ENCODE results near the gene ELAVL4.
"Not testable (repeated sequence)": the region's sequence is repeated elsewhere in the genome, so short reads cannot be mapped to it uniquely, and the experiment has no call there.

ELAVL4 gene

DNA sequence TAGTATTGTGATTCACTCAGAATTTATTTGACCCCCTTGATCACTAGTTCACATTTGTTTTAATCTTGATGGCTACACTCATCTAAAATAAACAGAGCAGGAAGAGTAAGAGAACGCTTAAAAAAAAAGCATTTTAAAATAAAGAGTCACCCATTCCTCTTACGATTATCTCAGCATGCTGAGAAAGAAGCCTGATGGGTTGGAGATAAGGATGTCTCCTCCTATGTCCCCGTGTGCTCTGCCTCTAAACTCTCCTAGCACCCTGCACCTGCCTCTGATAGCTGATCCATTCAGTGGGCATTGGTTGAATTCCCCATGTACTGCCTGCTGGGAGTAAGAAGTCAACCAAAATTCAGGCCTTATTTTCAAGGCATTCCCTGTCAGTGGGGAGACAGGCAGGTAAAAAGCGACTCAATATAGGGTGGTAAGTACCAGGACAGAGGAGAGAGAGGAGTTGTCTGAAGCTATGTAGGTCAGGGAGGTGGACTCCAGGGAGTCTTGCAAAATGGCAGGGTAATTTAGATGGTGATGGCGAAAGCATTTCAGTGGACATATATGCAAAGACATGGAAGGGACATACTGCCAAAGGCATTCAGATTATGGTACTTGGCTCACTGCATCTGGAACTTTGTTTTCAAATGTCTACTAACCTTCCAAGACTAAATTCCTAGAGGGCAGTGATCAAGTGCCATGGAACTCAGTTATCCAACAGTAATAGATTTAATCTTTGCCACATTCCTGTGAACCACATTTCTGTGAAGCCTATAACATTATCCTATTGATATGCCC is 18.4 kb downstream of the ELAVL4 start:
- DNase-seq (ENCODE audit: low read depth): no peak

DNA sequence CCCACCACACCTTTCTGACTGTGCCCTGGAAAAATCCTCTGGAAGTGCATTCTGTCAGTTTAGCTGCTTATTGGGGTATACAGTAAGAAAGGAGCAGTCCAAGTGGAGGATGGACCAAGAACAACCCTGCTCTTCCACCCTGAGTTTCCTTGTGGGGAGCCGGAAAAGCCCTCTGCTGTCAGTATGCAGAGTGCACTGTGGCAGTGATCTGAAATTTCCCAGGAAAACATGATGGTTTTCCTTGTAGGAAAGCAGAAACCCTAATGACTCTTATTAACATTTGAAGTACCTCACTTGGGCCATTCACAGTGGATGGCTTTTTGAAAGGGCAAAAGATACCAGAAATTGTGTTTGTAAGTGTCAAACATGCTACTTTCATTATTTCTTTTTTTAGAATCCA is 20.5 kb downstream of the ELAVL4 start:
- DNase-seq (ENCODE audit: low read depth): no peak

DNA sequence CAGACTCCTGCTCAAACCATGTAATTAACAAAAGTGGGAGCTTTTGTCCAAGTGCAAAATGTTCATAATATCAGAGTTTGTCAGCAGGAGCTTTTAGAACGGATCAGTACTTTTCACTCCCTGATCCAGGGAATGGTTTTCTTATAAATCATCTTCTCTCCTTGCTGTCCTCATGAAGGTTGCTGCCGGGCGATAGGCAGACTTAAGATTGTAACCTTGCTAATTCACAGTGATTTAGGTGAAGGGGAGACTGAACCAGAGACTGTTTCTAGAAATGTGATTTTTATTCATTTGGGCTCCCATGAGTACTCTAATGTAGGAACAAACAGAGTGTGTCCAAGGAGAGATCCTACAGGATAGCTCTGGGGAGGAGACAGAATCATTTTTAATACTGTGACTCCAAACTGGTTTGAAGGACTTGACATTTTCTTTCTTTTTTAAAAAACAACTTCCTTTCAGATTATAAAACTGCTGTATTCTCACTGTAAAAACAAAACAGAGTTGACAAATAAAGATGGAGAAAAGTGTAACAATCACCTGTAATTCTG is 23.7 kb downstream of the ELAVL4 start:
- DNase-seq (ENCODE audit: low read depth): no peak

DNA sequence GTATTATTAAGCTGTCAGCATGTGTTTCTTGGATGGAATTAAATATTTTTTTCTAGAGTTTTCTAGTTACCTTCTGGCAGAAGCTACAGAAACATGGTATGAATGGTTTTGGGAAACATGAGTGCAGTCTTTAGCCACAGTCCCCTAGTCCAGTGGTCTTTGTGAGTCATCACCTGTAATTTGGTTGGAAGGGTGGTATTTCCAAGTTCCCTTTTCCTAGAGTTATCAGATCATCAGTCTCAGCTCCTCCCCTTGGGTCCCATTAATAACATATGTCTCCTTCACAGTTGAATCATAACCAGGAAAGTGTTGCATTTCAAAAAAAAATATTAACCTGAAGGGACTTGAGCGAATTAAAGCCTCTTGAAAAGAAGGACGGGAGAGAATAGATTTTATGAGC is 27.0 kb downstream of the ELAVL4 start:
- no peak for DNase-seq (ENCODE audit: low read depth)

DNA sequence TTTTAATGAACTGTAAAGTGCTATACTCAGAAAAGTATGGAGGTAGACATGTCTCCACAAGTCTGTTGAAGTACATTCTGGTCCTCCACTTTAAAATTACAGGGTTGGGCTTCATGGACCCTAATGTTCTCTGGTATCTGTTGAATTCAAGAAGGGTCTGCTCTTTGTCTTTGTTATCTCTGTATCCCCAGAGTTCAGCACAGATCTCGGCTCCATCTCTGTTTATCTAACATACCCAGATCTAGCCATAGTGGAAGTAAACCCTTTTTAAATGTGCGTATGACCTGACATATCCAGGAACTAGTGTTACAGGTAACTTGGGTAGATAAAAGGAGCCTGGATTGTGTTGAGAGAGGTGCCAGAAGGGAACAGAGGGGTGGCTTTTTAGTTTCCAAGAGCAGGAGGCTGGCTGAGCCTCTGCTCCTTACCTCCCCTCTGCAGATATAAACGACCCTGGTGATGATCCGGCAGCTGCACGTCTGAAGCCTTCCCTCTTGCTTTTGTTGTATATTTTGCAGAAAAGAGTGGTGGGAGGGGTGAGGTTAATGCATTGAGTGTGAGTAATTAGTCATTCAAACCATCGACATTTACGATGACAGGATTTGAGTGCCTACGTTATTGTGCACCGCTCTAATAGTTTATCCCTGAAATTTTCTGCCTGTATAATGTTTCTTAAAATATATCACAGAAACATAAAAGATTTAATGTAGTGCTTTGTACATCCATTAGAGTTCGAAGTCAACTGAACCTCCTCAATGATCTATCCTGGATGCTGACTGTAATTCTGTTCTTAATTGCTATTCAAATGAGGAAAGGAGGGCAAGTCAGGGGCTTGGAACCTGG is 30.8 kb downstream of the ELAVL4 start:
- no peak for DNase-seq (ENCODE audit: low read depth)

DNA sequence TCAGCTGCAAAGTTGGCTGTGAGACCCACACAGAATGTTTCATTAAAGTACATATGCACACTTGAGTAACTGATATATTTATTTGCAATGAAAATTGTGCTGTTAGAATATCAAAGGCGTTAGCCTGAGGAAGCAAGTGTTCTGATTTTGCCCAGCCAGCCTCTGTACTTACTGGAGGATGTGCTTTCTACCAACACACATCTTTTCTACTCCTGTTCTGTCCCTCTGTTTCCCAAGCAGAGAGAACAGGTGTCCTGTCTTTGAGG is 31.4 kb downstream of the ELAVL4 start:
- no peak for DNase-seq (ENCODE audit: low read depth)

DNA sequence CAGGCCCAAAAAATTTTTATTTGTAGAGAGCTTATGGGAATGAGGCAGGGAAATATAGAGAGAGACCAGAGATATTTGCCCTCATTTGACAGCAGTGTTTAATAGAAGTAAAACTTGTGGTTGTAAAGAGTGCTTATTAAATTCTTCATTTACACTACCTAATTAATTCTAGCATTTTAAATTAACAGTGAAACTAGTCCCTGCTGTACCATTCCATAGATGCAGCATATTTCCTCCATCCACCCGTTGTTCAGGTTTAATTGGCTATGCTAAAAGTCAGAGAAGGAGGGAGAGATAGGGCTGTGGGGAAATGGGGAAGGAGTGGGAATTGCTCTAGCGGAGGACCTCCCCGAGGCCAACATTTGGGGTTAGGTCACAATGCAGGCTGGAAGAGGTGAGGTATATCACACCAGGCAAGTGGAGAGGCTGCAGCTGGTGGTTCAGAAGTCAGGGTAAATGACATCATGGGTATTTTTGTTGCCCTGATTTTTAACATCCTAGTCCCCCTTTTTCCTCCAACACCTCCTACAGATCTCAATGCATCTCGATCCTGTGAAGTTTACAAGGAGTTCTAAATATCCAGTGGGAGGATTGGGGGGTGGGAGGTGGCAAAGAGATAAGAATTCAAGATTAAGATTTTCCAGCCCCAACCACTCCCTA is 38.6 kb downstream of the ELAVL4 start:
- no peak for DNase-seq (ENCODE audit: low read depth)

DNA sequence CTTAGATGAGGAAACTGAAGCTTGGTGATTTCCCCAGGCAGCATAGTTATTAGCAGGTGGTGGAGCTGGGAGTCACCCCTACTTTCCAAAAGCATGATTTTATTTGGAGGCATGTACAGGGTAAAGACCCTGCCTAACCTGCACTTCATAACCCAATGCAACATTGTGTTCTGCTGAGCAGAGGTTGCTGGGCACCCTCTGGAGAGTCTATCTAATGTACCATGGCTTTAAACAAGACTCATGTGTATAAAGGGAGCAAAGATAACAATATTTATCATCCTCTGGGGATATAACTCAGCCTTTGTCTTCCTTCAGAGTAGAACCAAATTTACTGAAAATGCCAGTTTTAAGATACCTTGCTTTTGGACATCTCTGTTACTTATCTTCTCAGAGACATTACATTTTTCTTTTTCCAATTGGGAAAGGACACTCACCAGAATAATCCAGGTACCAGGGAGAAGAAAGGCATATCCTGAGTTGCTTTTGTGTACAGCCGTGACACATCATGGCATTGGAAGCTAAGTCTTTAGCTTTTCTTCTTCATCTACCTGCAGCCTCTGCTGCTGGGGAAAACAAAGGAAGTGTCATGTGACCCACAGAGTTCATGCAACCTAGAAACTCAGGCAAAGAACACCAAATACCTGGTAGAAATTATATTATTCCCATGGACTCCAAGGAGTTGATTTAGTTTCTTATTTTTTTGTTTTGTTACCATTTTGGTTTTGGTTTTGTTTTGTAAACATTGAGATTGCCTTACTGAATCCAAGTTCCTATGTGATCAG is 39.6 kb downstream of the ELAVL4 start:
- no peak for DNase-seq (ENCODE audit: low read depth)

DNA sequence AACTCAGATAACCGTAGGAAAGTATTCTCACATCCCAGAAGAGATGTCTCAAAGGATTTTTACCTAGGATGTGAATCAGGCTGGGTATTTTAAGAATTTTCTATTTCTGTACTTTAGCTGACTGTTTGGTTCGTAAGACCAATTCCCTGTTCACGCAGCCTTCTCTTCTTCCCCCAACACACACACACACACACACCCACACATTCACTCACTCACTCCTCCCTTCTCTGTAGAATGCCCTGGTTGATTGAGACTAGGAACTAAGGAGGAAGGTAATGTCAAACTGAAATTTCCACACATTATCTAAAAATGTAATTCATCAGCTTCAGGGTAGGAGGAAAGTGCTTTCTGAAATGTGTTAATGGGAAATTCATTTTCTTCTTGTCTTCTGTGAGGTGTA is 43.5 kb downstream of the ELAVL4 start:
- DNase-seq (ENCODE audit: low read depth): no peak

DNA sequence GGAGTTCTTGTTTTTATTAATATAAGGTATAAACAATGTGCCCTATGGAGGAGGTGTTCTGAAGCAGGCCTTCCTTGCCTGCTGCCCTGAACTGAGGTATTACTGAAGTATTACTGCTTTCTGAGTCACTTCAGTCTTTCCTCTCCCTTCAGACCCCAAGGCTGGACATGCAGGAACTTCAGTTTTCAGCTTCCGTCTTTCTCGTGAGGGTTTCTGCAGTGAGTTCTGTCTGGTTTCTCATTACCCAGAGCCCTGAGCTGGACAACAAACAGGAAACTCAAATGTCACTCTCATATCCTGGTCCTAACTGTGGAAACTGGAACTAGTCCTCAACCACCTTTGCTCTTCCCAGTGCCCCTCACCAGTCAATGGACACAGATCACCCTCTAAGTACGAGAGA is 46.8 kb downstream of the ELAVL4 start:
- DNase-seq (ENCODE audit: low read depth): no peak

DNA sequence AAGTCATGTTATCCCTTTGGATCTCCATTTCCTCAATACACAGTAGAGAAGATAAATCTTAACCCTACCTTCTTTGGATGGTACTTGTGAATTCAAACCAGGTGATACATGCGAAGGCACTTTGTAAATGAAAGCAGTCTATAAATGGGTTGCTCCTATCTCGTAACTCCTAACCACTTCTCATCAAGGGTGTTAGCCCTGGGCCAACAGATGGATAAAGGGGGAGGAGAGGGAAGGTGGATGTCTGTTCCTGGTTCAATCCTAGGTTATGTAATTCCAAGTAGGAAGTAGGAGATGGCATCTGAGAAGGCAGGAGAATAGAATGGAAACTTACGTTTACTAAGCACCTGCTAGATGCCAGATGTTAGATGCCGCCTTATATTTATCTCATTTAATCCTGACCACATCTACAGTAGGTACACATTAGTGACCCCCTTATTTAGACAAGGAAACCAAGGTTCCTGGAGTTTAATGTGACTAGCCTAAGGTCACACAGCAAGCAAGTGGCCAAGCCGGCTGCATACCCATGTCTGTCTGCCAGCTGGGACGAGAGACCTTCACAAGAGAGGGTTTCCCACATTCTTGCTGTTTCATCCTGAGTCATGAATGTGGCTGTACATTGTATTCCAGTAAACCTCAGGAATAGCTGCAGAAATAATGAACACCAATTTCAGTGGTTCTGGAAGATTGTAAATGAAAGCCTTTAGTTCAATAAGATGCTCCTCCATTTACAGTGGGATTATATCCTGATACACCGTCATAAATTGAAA is 47.7 kb downstream of the ELAVL4 start:
- no peak for DNase-seq (ENCODE audit: low read depth)

DNA sequence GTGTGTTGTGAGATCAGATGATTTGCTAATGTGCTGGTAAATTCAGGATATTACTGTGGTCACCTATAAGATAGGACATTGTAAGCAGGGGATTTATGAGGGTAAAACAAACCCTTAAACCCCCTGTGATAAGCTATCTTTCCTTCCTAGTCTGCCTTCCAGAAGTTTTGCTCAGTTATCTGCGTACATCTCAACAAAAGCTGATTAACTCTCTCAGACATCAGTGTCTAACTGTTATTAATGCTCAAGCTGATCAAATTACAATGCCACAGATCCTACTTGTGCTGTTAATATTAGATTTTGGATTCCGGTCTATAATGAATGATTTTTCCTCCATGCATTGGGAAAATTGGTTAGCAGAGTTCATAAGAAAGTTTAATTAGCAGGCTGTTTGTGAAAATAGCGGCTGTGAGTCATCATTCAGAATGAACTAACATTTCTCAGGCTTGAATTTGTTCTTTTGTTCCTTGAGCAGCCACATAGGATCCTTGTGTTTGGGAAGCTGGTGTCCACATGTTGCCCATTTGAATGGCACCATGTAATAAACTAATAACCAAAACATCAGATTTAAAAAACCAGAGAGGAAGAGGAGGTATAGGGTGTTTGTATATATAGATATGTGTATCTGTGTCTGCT is 48.7 kb downstream of the ELAVL4 start:
- DNase-seq (ENCODE audit: low read depth): no peak

DNA sequence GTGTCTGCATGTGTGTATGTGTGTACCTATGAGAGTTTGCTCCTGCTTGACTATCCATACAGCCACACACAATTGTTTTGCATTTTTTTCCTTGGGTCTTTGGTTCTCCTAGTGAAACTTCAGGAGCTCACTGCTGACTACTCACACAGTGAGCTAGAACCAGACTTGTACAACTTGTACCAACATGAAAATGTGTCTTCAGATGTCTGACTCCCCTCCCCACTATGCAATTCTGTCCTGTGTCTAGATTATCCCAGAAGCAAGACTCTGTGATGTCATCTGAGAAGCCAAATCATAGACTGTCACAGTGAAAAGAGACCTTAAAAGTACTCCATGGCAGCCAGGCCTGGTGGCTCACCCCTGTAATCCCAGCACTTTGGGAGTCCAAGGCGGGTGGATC is 49.7 kb downstream of the ELAVL4 start:
- no peak for DNase-seq (ENCODE audit: low read depth)

DNA sequence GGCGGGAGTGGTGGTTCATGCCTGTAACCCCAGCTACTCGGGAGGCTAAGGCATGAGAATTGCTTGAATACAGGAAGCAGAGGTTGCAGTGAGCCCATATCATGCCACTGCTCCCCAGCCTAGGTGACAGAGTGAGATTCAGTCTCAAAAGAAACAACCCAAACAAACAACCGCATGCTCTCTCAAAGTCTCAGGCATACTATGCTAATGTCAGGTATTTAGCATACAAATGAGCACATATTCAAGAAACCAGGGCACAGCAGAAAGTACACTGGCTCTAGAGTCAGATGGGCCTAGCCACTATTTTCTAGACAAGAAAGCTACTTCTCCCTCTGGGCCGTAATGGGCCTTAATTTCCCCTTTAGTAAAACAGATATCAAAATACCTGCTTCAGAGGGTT is 55.0 kb downstream of the ELAVL4 start:
- DNase-seq (ENCODE audit: low read depth): no peak

DNA sequence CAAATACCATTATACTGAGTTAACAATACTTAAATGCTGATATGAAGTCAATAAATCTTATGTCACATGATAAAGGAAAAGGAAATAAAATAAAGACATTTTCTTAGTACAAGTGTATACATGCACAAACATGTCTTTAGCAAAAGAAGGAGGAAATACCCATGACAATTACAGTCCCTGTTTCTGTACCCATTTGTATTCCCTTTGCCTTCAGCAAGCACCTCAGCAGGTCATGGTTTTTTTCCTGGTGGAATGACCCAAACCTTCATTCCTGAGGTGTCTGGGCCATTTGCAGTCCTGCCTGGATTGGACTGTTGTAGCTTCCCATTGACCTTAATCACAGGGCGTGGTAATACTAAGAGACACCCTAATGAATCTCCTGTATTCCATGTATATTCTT is 57.6 kb downstream of the ELAVL4 start:
- not testable (repeated sequence) for DNase-seq (ENCODE audit: low read depth)

DNA sequence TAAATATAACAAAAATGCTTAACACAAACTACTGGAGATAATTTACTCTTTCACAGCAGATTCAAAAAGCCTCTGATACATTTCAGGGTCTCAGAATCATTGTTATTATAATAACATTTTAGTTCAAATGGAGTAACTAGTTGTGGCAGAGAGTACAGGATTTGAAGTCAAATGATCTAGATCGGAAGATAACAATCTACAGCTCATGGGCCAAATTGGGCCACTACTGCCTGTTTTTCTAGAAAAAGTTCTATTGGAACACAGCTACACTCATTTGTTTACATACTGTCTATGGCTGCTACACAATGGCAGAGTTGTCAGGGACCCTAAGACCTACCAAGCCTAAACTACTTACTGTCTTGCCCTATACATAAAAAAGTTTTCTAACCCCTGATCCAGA is 63.6 kb downstream of the ELAVL4 start:
- no peak for DNase-seq (ENCODE audit: low read depth)

DNA sequence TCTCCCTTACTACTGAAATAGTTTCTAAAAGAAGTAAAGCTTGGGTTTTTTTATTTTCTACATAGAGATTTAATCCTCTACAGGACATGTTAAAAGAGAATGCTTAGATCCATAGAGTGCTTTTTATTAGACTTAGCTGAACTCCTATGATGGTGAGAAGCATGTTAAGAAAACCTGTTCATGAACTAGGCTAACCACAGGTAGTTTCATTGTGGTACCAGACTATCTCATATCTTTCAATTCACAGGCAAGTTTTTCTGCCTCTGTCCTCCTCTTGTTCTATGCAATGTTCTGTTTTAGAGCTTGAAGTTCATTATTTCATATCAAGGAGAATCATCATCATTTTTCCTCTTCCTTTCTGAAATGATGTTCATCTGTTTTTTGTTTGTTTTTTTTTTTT is 65.4 kb downstream of the ELAVL4 start:
- DNase-seq (ENCODE audit: low read depth): no peak

DNA sequence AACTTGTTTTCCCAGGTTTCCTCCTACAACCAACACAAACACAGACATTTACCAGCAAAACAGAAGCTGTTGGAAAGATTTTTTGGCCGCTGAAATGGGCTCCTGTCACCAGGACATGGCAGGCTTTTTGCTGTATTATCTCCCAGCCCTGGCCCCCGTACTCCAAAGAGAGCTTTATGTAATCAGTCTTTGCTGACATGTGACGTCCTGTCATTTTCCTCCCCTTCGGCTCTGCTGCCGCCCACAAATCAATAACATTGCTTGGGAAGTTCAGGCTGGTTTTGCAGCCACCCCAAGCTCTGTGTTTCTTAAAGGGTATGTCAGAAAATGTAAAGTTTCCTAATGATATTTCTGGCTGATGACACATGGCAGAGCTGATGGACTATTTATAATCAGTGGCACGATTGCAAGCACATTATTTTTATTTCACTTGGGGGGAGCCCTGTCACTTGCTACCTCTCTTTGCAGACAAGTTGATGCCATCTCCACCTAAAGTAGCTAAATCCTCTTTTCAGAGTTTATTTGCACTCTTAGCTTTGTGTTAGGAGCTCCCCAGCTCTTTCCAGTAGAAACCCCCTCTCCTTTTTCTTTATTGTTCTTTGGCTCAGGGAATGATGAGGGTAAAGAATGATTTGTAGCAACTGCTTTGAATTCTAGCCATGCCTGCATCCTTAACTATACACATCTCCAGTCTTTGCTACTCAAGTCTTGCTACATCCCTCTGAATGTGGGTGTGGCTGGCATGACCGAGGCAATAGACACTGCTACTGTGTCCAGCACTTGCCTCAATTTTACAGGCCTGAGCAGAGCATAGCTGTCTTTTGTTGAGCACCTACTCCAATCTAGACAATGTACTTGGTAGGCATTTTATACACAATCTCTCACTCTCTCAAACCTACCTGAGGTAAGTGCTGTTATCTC is 67.3 kb downstream of the ELAVL4 start:
- DNase-seq (ENCODE audit: low read depth): no peak

DNA sequence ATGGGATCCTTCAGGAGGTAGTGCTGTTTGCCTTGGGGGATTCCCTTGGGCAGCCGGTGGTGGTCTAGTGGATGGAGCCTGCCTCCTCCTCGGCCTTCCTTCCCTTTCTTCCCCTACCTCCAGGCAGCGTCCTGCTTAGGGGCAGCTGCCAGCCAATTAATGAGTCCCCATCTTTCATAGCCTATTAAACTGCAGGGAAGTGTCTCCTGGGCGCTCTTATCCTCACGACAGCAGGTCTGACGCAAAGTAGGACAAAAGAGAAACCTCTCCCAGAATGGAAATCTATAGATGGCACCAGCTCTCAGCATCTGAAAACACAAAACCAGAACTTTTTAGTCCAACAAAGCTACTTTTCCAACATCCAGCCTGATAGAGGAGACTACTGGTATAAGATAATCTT is 69.3 kb downstream of the ELAVL4 start:
- DNase-seq (ENCODE audit: low read depth): no peak

DNA sequence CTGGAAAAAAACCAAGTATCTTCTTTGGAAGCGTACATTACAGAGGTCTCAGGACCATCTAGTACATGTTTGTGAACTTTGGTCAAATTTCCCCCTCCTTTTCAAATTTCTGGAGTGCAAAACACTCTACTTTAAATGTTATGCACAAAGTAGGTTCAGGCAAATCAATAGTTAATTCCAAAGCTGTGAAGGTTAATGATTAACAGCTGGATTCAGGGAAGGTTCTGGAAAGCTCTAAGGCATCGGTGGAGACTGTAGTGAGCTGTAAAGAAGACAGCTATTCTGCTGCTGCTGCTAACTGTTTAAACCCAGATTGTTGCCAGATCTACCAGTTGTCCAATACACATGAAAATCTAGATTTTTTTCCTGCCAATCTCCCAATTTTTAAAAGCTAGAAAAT is 70.9 kb downstream of the ELAVL4 start:
- no peak for DNase-seq (ENCODE audit: low read depth)
